Astrocyte (in vitro differentiated cells and primary cell): ENCODE data around the gene MRTFB.

Experiments used
- CTCF ChIP-seq: IDR thresholded peaks from 2 replicates; pipeline ENCODE4 v1.5.1; 2011; ENCODE audit warnings: low read depth, mild to moderate bottlenecking, inconsistent platforms, low read length, moderate library complexity; ENCODE audit not compliant: insufficient read depth
- EZH2 ChIP-seq: IDR thresholded peaks from 2 replicates; pipeline ENCODE4 v1.6.1; 2012; ENCODE audit warnings: mild to moderate bottlenecking, low read length, inconsistent platforms; ENCODE audit not compliant: insufficient read depth

GRCh38 chr16:14177704-14178103 is 106.6 kb downstream of the MRTFB start:
- TF ChIP-seq CTCF (no peak), EZH2 (no peak)
